ENCODE data around the gene RGS6. TPM values are rescaled to one million over a fixed set of nuclear protein-coding genes. Genes with fewer than 3 reads are reported as not detected.

Gene RGS6
- total RNA-seq, 1 experiment from 2014 or later = not detected

DNA sequence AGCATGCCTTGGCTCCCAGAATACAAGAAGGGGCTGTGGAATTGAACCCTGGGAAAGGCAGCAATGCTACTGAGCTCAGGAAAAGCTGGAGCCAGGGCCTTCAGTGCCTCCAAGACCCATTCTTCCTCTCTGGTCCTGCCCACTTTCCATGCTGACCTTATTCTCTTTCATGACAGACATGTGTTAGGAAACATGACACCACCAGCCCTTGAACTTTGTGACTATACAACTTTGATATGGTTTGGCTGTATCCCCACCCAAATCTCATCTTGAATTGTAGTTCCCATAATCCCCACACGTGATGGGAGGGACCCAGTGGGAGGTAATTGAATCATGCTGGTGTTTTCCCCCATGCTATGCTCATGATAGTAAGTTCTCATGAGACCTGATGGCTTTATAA, 553.5 kb downstream of the RGS6 start:
- TF ChIP-seq EZH2phosphoT487 (IDR thresholded peaks at IDR 0.05; ENCODE audit: borderline replicate concordance, low read length) (no peak), EZH2 (IDR thresholded peaks at IDR 0.05; ENCODE audit: low read length, unreplicated experiment) (no peak)
- TF ChIP-seq, protein P1, sequence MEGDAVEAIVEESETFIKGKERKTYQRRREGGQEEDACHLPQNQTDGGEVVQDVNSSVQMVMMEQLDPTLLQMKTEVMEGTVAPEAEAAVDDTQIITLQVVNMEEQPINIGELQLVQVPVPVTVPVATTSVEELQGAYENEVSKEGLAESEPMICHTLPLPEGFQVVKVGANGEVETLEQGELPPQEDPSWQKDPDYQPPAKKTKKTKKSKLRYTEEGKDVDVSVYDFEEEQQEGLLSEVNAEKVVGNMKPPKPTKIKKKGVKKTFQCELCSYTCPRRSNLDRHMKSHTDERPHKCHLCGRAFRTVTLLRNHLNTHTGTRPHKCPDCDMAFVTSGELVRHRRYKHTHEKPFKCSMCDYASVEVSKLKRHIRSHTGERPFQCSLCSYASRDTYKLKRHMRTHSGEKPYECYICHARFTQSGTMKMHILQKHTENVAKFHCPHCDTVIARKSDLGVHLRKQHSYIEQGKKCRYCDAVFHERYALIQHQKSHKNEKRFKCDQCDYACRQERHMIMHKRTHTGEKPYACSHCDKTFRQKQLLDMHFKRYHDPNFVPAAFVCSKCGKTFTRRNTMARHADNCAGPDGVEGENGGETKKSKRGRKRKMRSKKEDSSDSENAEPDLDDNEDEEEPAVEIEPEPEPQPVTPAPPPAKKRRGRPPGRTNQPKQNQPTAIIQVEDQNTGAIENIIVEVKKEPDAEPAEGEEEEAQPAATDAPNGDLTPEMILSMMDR (conservative IDR thresholded peaks at IDR 0.05; ENCODE audit: low read depth, low read length) = no peak
- H3K9me2 ChIP-seq (replicated peaks; ENCODE audit: low read length) = no peaks in the 10 kb centered on the region
- no peaks in the 10 kb centered on the region for H3K79me2 ChIP-seq (ENCODE audit: low read length)
- no peak overlapping the region for H3K4me2 ChIP-seq (ENCODE audit: low read length)
- no peak overlapping the region for H3K27ac ChIP-seq (ENCODE audit: low read length)
- no peak overlapping the region for H3K9ac ChIP-seq (ENCODE audit: low read length)
- H3K4me3 ChIP-seq (ENCODE audit: low read length) = no peak overlapping the region
- no peaks in the 10 kb centered on the region for H3K36me3 ChIP-seq (ENCODE audit: low read depth, low read length)
- intact Hi-C loops (cut with micrococcal nuclease) = no loop called here
- no TSS peak for BruUV-seq (replicated peaks)
- H3K9me3 ChIP-seq (ENCODE audit: low read length) = no peaks in the 10 kb centered on the region
- H3K27me3 ChIP-seq (ENCODE audit: low read length) = peaks cover 53% of the 10 kb centered on the region
- H4K20me1 ChIP-seq (ENCODE audit: low read length) = no peaks in the 10 kb centered on the region
- H3K4me1 ChIP-seq (ENCODE audit: insufficient read depth, low read length) = no peaks in the 10 kb centered on the region
- H3F3A ChIP-seq (ENCODE audit: low read length, unreplicated experiment) = no peaks in the 10 kb centered on the region
- no peak for ATAC-seq
- ChIA-PET CTCF (no interaction called here), POLR2A (ENCODE audit: unreplicated experiment) (no interaction called here)
- DNase-seq = no peak
- H2AFZ ChIP-seq (ENCODE audit: low read length) = no peak overlapping the region

DNA sequence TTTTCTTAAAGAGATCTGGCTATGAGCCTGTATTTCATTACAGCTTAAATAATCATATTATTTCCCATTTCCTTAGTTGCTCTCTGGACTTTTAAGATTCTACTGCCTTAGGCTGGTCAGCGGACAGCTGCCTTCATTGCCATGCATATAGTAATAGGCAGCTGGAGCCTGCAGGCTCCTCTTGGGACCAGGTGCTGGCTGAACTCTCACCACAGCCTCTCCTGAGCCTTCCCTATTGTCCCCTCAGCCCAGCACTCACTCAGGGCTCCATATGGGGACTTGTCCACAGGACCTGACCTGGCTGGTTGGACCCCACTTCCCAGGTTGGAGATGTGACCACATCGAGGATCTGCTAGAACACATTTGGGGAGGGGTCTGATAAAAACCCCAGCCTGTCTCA, 556.3 kb downstream of the RGS6 start:
- Histone ChIP-seq H3K79me2 (ENCODE audit: low read length) (no peaks in the 10 kb centered on the region), H3F3A (ENCODE audit: low read length, unreplicated experiment) (no peaks in the 10 kb centered on the region), H3K27me3 (ENCODE audit: low read length) (peaks cover 29% of the 10 kb centered on the region), H3K4me1 (ENCODE audit: insufficient read depth, low read length) (no peaks in the 10 kb centered on the region), H3K9me3 (ENCODE audit: low read length) (0 out of 2 replicates have a peak, but pooled peaks cover under 1% of the 10 kb centered on the region), H2AFZ (ENCODE audit: low read length) (no peak overlapping the region), H3K36me3 (ENCODE audit: low read depth, low read length) (no peaks in the 10 kb centered on the region), H3K27ac (ENCODE audit: low read length) (no peak overlapping the region), H3K4me3 (ENCODE audit: low read length) (no peak overlapping the region), H3K4me2 (ENCODE audit: low read length) (no peak overlapping the region), H4K20me1 (ENCODE audit: low read length) (no peaks in the 10 kb centered on the region), H3K9me2 (replicated peaks; ENCODE audit: low read length) (no peaks in the 10 kb centered on the region), H3K9ac (ENCODE audit: low read length) (no peak overlapping the region)
- TF ChIP-seq EZH2phosphoT487 (IDR thresholded peaks at IDR 0.05; ENCODE audit: borderline replicate concordance, low read length) (no peak), EZH2 (IDR thresholded peaks at IDR 0.05; ENCODE audit: low read length, unreplicated experiment) (no peak)
- TF ChIP-seq, protein P1 (conservative IDR thresholded peaks at IDR 0.05; ENCODE audit: low read depth, low read length) = no peak
- intact Hi-C loops (cut with micrococcal nuclease) = no loop called here
- ATAC-seq = no peak
- BruUV-seq (replicated peaks) = no TSS peak
- no peak for DNase-seq
- ChIA-PET POLR2A (ENCODE audit: unreplicated experiment) (no interaction called here), CTCF (no interaction called here)

DNA sequence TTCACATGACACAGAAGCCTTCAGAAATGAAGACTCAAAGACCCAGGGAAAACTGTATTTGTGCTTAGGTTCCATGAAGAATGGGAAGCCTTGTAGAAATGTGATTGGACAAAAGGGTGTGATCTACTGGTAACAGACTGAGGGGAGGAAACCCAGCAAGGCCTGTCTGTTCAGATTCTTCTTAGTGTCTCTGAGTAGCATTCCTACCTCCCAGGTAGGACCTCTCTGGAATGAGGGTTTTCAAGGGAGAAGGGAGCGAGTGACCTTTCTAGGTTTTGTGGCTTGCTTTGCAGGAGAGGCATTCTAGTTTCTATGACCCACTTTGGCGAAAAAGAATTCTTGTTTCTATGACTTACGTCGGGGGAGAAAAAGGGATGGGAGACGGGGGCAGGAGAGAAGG, 560.0 kb downstream of the RGS6 start:
- intact Hi-C loops (cut with micrococcal nuclease) = no loop called here
- H2AFZ ChIP-seq (ENCODE audit: low read length) = no peak overlapping the region
- no peak overlapping the region for H3K9ac ChIP-seq (ENCODE audit: low read length)
- H3K4me1 ChIP-seq (ENCODE audit: insufficient read depth, low read length) = no peaks in the 10 kb centered on the region
- no peak overlapping the region for H3K27ac ChIP-seq (ENCODE audit: low read length)
- H3K4me3 ChIP-seq (ENCODE audit: low read length) = no peak overlapping the region
- ChIA-PET POLR2A (ENCODE audit: unreplicated experiment) (no interaction called here), CTCF (no interaction called here)
- no peaks in the 10 kb centered on the region for H3K36me3 ChIP-seq (ENCODE audit: low read depth, low read length)
- no peaks in the 10 kb centered on the region for H4K20me1 ChIP-seq (ENCODE audit: low read length)
- peaks cover 41% of the 10 kb centered on the region for H3K27me3 ChIP-seq (ENCODE audit: low read length)
- no peaks in the 10 kb centered on the region for H3K79me2 ChIP-seq (ENCODE audit: low read length)
- BruUV-seq (replicated peaks) = no TSS peak
- H3K4me2 ChIP-seq (ENCODE audit: low read length) = no peak overlapping the region
- ATAC-seq (no peak), DNase-seq (no peak)
- no peaks in the 10 kb centered on the region for H3K9me2 ChIP-seq (replicated peaks; ENCODE audit: low read length)
- TF ChIP-seq, protein P1 (conservative IDR thresholded peaks at IDR 0.05; ENCODE audit: low read depth, low read length) = no peak
- TF ChIP-seq EZH2phosphoT487 (IDR thresholded peaks at IDR 0.05; ENCODE audit: borderline replicate concordance, low read length) (no peak), EZH2 (IDR thresholded peaks at IDR 0.05; ENCODE audit: low read length, unreplicated experiment) (no peak)
- H3K9me3 ChIP-seq (ENCODE audit: low read length) = 0 out of 2 replicates have a peak, but pooled peaks cover 7% of the 10 kb centered on the region
- no peaks in the 10 kb centered on the region for H3F3A ChIP-seq (ENCODE audit: low read length, unreplicated experiment)
